HepG2 (cell line): ENCODE results near the gene ALDH1A1. TPM values are rescaled to one million over a fixed set of nuclear protein-coding genes. Genes with fewer than 3 reads are reported as not detected.
A peak's percentile ranks its signal among the peaks of the same experiment; 100 is the strongest.

Source experiments
- ATAC-seq: fragments of 200-7000 bp; cut with Tn5 transposase; 3 replicates; pipeline ENCODE4 v1.9.1; 2020; ENCODE audit warnings: mild to moderate bottlenecking, moderate library complexity
- BruUV-seq: library from RNA; stranded (reverse); fragments of 400-500 nt; replicated peaks from 2 replicates; lab custom pipeline; 2021; lab: Mats Ljungman, UMichigan
- CTCF ChIA-PET: fragments of 300-600 bp; formaldehyde crosslinking; extraction: SDS; loops from one replicate; lab custom pipeline; 2021; ENCODE audit warnings: low total read pairs, inconsistent platforms, low intra/inter-chr PET ratio; lab: Yijun Ruan, JAX
- POLR2A ChIA-PET: fragments of 350-600 bp; sonication (Branson Sonifier 250); formaldehyde crosslinking; loops from one replicate; lab custom pipeline; 2020; ENCODE audit warnings: antibody characterized with exemption, inconsistent platforms; lab: Yijun Ruan, JAX
- DNase-seq: peaks from one replicate; pipeline ENCODE4 v3.0.0-alpha.2; 2015; ENCODE audit warnings: low spot score
- FAIRE-seq: peaks from 3 replicates; lab custom pipeline; 2011; peaks lifted over from hg19 to GRCh38; lab: Jason Lieb, UNC
- H2AFZ ChIP-seq: one replicate; pipeline ENCODE4 v1.6.1; 2011; ENCODE audit warnings: low read length, inconsistent platforms
- H3K27ac ChIP-seq: fragments of 300-600 bp; 3 replicates; pipeline ENCODE4 v1.8.0; 2011; ENCODE audit warnings: mixed run types, mild to moderate bottlenecking, mixed read lengths, low read length, inconsistent platforms; ENCODE audit not compliant: insufficient read depth; ENCODE audit errors: extremely low read length
- H3K27me3 ChIP-seq, 2 experiments: fragments of 200-600 bp in 1 of 2; 2 replicates in 1 of 2; 3 replicates in 1 of 2; pipeline versions ENCODE4 v1.6.0 to v1.8.0; 2011; ENCODE audit warnings: low read length in 2 of 2, mild to moderate bottlenecking in 2 of 2, moderate library complexity in 2 of 2, inconsistent platforms in 1 of 2; ENCODE audit not compliant: insufficient read depth in 2 of 2, control insufficient read depth in 1 of 2
- H3K36me3 ChIP-seq, 2 experiments: fragments of 200-600 bp in 1 of 2; replicated peaks in 1 of 2; 2 replicates in 1 of 2; 3 replicates in 1 of 2; pipeline versions ENCODE4 v1.5.1 to v1.8.0; 2011; ENCODE audit warnings: low read length in 2 of 2, inconsistent platforms in 1 of 2; ENCODE audit not compliant: insufficient read depth in 2 of 2, control insufficient read depth in 1 of 2
- H3K4me1 ChIP-seq: 2 replicates; pipeline ENCODE4 v1.5.1; 2012; ENCODE audit warnings: low read length, inconsistent platforms; ENCODE audit not compliant: insufficient read depth
- H3K4me2 ChIP-seq: 2 replicates; pipeline ENCODE4 v1.6.0; 2011; ENCODE audit warnings: low read depth, low read length, inconsistent platforms
- H3K4me3 ChIP-seq, 3 experiments: fragments of 200-600 bp in 1 of 3; sonication (generic), shearing (Covaris generic) in 1 of 3; replicated peaks in 1 of 3; 2 replicates each; pipeline ENCODE4 v1.5.1; 2011 to 2016; ENCODE audit warnings: low read length in 3 of 3, inconsistent platforms in 2 of 3, low read depth in 2 of 3, mild to moderate bottlenecking in 2 of 3, control low read depth in 1 of 3, mixed read lengths in 1 of 3; ENCODE audit not compliant: insufficient read depth in 1 of 3
- H3K79me2 ChIP-seq: one replicate; pipeline ENCODE4 v1.6.1; 2011; ENCODE audit warnings: low read length, inconsistent platforms; ENCODE audit not compliant: insufficient read depth
- H3K9ac ChIP-seq: 2 replicates; pipeline ENCODE4 v1.6.0; 2011; ENCODE audit warnings: mild to moderate bottlenecking, low read depth, low read length, inconsistent platforms; ENCODE audit not compliant: insufficient read depth
- H3K9me3 ChIP-seq: 2 replicates; pipeline ENCODE4 v1.5.1; 2012; ENCODE audit warnings: mild to moderate bottlenecking, low read length
- H4K20me1 ChIP-seq: 2 replicates; pipeline ENCODE4 v1.6.0; 2011; ENCODE audit warnings: inconsistent platforms, mild to moderate bottlenecking, low read length, moderate library complexity; ENCODE audit not compliant: insufficient read depth
- ATAD3A ChIP-seq: sonication (generic); formaldehyde crosslinking; IDR thresholded peaks from 2 replicates; pipeline ENCODE4 v1.4.0; 2020; ENCODE audit warnings: missing genetic modification reagents
- BATF2 ChIP-seq: sonication (generic); formaldehyde crosslinking; IDR thresholded peaks from 2 replicates; pipeline ENCODE4 v1.8.0; 2022; ENCODE audit warnings: mild to moderate bottlenecking, missing genetic modification reagents, moderate library complexity
- FOXO1 ChIP-seq: sonication (generic); formaldehyde crosslinking; IDR thresholded peaks from 2 replicates; pipeline ENCODE4 v1.4.0; 2020; ENCODE audit warnings: missing genetic modification reagents
- HOXA3 ChIP-seq: sonication (generic); formaldehyde crosslinking; IDR thresholded peaks from 2 replicates; pipeline ENCODE4 v1.5.0; 2020; ENCODE audit warnings: missing genetic modification reagents
- SIX1 ChIP-seq: sonication (generic); formaldehyde crosslinking; IDR thresholded peaks from 2 replicates; pipeline ENCODE4 v1.4.0; 2020; ENCODE audit warnings: missing genetic modification reagents, borderline replicate concordance
- SOX13 ChIP-seq, 3 experiments: fragments of 450-650 bp in 1 of 3; sonication (generic) in 1 of 3; formaldehyde crosslinking in 1 of 3; IDR thresholded peaks in 2 of 3; conservative IDR thresholded peaks in 1 of 3; 2 replicates each; pipeline versions ENCODE4 v1.5.0 to v1.6.1; 2016 to 2020; ENCODE audit warnings: antibody characterized with exemption in 1 of 3, mild to moderate bottlenecking in 1 of 3, missing compliant biosample characterization in 1 of 3, missing genetic modification reagents in 1 of 3, moderate library complexity in 1 of 3
- ZNF136 ChIP-seq: sonication (generic); formaldehyde crosslinking; IDR thresholded peaks from 2 replicates; pipeline ENCODE4 v1.8.1; 2022; ENCODE audit warnings: low read depth, mild to moderate bottlenecking, moderate library complexity, missing genetic modification reagents
- ZNF749 ChIP-seq: sonication (generic); formaldehyde crosslinking; IDR thresholded peaks from 2 replicates; pipeline ENCODE4 v1.8.0; 2022; ENCODE audit warnings: mild to moderate bottlenecking, missing genetic modification reagents, moderate library complexity, borderline replicate concordance
- WGBS: methylation state at CpG from one replicate; pipeline ENCODE4 v1.1.6; 2017; ENCODE audit warnings: low lambda C conversion rate; 5-methylcytosine and 5-hydroxymethylcytosine counted together
- in situ Hi-C: cut with HindIII; loops from 2 replicates; pipeline ENCODE4 v1.10.0; 2017; ENCODE audit warnings: low pct_unique_long_range_greater_than_20kb; ENCODE audit not compliant: extremely low pct_ligation_motif_present
- intact Hi-C: fragments of 100-400 bp; cut with micrococcal nuclease; formaldehyde crosslinking; loops from one replicate; pipeline ENCODE4 v1.10.0; 2022; ENCODE audit not compliant: unreplicated experiment
- polyA plus RNA-seq, 8 experiments: library from polyadenylated mRNA; depleted of rRNA in 3 of 8; stranded (reverse) in 7 of 8; unstranded in 1 of 8; fragments of >200 nt; fragmentation: Illumina TruSeq in 4 of 8; extraction: Trizol in 4 of 8; gene quantifications; 2 replicates each; pipeline versions ENCODE4 v1.2.1 to v1.2.3, GENCODE V29; 2011 to 2016; ENCODE audit warnings: low read depth in 4 of 8, missing spikeins in 1 of 8, mixed read lengths in 1 of 8; ENCODE audit not compliant: insufficient read depth in 1 of 8
- total RNA-seq, 5 experiments: library from RNA; depleted of rRNA; stranded (reverse); fragments of >200 nt; fragmentation: Illumina TruSeq; extraction: Trizol; gene quantifications; 2 replicates each; pipeline ENCODE4 v1.2.3, GENCODE V29; 2016; ENCODE audit warnings: low read depth in 1 of 5

ALDH1A1 gene
- total and polyA plus RNA-seq, 2 of the 13 experiments (the other 11 are each of a cell fraction or from before 2014, with no cell fraction given) = 88.2 to 439 TPM

- TF ChIP-seq BATF2 (CRISPR knock-in tag) (no peak), SIX1 (CRISPR knock-in tag) (no peak)
- TF ChIP-seq, all 625 proteins: peak for 0
These were observed 70.6 kb downstream of the ALDH1A1 start (continued) for GRCh38 chr9:72882117-72882775.

- no peak for ATAC-seq
- Histone ChIP-seq H3K79me2 (no peaks in the 10 kb centered on the region), H2AFZ (no peak overlapping the region), H3K27me3 (no peaks in the 10 kb centered on the region), H3K4me2 (no peak overlapping the region), H3K4me1 (no peaks in the 10 kb centered on the region), H3K9ac (no peak overlapping the region), H4K20me1 (no peaks in the 10 kb centered on the region), H3K4me3 (no peak overlapping the region), H3K9me3 (no peaks in the 10 kb centered on the region), H3K36me3 (no peaks in the 10 kb centered on the region), H3K27ac (no peak overlapping the region)
- no peak for TF ChIP-seq ZNF749 (CRISPR knock-in tag)
- no peak for TF ChIP-seq SOX13 (IDR thresholded peaks at IDR 0.05)
- TF ChIP-seq SOX13 (CRISPR knock-in tag; conservative IDR thresholded peaks at IDR 0.05 in 1 of 2, IDR thresholded peaks at IDR 0.05 in 1 of 2) = 0 out of 4 replicates have a peak, but pooled peaks of 1 of the 2 experiments have one; percentile 30
- in situ Hi-C loops = no loop called here
- ChIA-PET CTCF (no interaction called here), POLR2A (no interaction called here)
- DNase-seq = no peak
- FAIRE-seq = no peak
- intact Hi-C loops = no loop called here
- no TSS peak for BruUV-seq
- WGBS = 53% methylated on average over 2 of the region's 2 CpGs
These were observed 72.0 kb downstream of the ALDH1A1 start for GRCh38 chr9:72880821-72881220.

GRCh38 chr9:72875221-72875620, 77.6 kb downstream of the ALDH1A1 start:
- Histone ChIP-seq H3K4me3 (no peak overlapping the region), H3K79me2 (no peaks in the 10 kb centered on the region), H3K27me3 (no peaks in the 10 kb centered on the region)
- no peak for TF ChIP-seq HOXA3 (CRISPR knock-in tag)
- TF ChIP-seq ZNF136 (CRISPR knock-in tag) = no peak
- no peak for TF ChIP-seq ATAD3A (CRISPR knock-in tag)
- TF ChIP-seq FOXO1 (CRISPR knock-in tag) = no peak
- TF ChIP-seq, all 625 proteins: peak for 0
- POLR2A ChIA-PET = no interaction called here
- H3K27ac ChIP-seq = no peak overlapping the region
- no TSS peak for BruUV-seq
- no peak for DNase-seq
- in situ Hi-C loops (no loop called here), intact Hi-C loops (no loop called here)
- H3K9me3 ChIP-seq = no peaks in the 10 kb centered on the region
- no peak for ATAC-seq
- no peak overlapping the region for H3K4me2 ChIP-seq
- no peak for FAIRE-seq
- no peak overlapping the region for H2AFZ ChIP-seq
- H3K36me3 ChIP-seq = no peaks in the 10 kb centered on the region
- no peak overlapping the region for H3K9ac ChIP-seq
- H3K4me1 ChIP-seq = peaks cover 29% of the 10 kb centered on the region
- CTCF ChIA-PET = no interaction called here
- no peaks in the 10 kb centered on the region for H4K20me1 ChIP-seq
